CD4-positive, alpha-beta T cell treated with Interleukin-2 at 100 ng/mL for 4 hours (primary cell): ENCODE measurements around the gene BMX.

Experiments
- DNase-seq: peaks from one replicate; pipeline ENCODE4 v3.0.0-alpha.2; 2020; ENCODE audit warnings: low spot score

BMX gene

DNA sequence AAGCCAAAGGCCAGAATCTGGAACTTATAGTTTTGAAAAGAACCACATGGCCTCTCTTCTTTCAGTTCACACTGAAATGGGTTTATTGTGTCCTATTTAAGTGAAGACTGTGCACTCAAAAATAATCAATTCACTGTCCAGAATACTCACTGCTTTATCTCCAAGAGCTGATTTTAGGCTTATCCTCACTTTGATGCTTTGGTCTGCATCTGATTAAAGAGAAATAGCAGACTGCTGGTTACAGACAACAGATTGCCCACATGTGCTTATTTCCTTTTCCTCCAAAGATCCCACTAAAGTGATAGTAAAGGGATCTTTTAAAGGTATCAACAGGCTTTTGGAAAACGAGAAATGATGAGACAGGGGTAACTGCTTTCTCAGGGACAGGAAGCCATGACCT is 69.5 kb downstream of the BMX start:
- no peak for DNase-seq

DNA sequence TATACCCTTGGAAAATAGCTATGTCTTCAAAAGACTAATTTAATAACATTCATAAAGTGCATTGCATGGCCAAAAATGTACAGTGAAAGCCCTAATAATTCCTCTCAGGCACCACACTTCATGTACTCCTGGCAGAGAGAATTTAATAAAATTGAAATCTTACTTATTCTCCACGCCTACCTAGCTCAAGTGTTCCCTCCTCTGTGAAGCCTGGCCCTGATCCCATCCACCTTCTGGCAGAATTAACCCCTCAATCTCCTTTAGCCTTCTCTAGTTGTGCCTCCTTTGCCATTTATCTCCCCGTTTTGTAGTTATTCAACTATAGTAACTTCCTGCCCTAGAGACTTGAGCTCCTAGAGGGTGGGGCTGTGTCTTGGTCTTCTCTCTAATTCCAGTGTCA is 73.4 kb downstream of the BMX start:
- no peak for DNase-seq

DNA sequence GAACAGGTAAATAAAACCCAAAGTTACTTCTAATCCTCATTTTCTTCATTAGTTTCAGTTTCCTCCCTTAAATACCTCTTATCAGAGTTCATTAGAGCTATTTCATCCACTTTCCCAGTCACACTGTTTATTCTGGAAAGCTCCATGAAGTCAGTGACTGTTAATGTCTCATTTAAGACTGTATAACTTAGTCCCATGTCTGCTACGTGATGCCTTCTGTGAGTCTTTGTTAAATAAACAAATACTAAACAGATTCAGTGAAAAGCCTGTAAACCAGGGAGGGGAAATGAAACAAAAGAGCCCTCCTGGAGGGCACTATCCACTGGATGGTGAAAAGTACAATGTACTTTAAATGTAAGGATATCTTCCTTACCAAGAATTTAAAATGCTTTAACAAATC is 75.4 kb downstream of the BMX start:
- DNase-seq = no peak

DNA sequence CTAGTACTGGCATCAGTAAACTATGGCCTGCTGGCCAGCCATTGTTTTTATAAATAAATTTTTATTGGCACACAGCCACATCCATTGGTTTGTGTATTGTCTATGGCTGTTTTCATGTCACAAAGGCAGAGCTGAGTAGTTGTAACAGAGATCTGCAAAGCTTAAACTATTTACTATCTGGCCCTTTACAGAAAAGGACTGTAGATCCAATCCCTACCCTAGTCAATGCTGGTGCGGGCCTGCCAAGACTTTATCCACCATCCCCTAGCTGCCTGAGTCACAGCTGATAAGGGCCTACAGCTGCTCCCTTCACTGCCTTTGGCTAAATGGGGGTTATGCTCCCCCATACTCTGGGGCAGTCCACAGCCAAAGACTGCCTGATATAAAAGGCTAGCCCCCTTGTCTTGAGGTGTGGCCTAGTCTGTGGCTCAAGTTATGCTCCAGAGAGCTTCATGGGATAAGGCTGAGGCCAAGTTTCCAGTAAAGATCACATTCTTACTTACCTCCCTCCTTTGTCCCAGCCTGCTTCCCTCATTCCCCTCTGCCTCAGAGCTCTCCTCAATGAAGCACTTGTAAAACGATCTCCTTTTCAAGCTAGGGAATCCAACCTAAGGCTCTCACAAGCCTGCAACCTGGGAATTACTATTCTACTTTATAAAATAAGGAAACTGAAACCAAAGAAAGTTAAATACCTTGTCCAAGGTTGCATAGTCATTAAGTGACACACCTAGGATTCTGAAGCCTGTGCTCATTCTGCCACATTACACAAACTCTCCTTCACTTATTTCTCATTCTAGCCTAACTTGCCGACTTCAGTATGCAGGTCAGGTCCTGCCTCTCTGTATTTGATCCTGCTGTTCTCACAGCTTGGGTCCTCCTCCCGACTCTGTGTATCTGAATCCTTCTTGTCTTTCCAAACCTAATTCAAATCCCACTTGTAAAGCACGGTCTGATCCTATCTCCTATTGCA is 79.5 kb downstream of the BMX start:
- DNase-seq = no peak

DNA sequence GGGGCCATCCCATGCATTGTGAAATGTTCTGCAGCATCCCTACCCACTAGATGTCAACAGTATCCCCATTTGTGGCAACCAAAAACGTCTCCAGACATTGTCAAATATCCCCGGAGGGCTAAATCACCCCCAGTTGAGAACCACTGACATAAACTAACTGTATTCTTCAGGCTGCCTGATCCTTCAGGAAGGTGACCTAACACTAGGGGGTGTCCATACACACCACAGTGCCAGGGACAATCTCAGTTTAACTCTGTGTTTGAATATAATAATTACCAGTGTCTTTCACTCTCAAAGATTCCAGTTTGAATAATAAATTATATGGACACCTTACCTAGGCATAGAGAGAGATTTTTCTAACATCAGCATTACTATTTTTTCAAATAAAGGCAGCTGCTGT is 93.8 kb downstream of the BMX start:
- DNase-seq = no peak

DNA sequence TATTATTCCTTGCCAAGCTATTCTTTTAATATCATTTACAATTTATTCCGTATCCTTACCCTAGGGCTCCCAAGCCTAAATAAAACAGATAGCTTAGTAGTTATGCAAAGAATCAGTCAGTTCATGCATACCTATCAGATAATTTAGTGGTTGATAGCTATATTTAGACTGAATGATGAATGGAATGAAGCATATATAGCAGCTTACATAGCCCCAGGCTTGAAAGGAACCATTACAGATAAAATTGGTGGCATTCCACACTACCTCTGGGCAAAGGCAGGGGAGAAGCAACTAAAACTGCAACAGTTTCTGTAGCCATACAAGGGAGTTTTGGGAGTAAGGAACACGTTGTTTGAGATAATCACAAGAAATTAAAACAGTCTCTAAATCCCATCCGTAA is 97.4 kb downstream of the BMX start:
- DNase-seq = no peak

DNA sequence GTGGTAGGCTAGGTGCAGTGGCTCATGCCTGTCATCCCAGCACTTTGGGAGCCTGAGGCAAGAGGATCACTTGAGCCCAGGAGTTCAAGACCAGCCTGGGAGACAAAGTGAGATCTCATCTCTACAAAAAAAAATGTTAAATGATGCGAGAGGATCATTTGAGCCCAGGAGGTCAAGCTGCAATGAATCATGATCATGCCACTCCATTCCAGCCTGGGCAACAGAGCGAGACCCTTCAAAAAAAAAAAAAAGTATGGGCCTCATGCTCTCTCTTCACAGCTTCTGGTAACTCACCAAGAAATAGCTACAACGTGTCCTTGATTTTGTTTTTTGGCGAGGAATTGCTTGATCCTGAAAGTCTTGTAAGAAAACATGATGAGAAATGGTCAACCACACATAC is 98.9 kb downstream of the BMX start:
- DNase-seq = no peak

DNA sequence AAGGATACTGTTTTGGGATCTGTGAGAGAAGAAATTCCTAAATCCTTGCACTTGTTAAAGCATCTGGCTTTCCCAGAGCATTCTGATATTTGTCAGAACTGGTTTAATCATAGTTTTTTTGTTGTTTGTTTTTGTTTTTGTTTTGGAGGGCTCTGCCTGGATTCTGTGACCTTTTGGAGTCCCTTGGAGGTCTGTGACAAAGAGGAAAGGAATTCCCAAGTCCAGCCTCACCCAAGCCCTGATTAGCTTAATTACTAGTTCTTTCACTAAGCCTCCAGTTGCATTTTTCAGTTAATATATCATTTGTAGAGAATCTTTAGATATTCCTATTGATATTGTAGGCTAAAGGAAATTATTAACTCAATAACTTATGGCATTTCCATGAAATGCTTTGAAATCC is 99.4 kb downstream of the BMX start:
- no peak for DNase-seq

DNA sequence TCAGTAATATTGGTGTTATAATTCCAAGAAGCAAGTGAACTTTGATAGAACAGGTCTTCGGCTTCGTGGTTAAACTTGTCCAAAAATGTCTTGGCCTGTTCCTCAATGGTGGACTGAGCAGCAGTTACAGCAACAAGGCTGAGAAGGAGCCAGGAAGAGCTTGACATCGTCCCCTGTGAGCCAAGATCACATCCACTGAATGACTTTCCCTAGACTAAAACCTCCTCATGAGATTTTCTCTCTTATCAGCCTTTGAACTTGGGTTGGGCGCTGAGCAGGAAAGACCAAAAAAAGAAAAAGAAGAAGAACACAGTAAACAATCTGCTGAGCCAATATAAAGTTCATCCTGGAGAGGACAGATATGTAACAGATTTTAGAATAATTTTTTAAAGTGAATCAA is 100.1 kb downstream of the BMX start, which contains the start of gene ACE2:
TSS of gene ACE2 (minus strand) at position 216 of the 400 bp plus-strand sequence. CDS start at position 167, 49 bp downstream.
- DNase-seq = no peak

DNA sequence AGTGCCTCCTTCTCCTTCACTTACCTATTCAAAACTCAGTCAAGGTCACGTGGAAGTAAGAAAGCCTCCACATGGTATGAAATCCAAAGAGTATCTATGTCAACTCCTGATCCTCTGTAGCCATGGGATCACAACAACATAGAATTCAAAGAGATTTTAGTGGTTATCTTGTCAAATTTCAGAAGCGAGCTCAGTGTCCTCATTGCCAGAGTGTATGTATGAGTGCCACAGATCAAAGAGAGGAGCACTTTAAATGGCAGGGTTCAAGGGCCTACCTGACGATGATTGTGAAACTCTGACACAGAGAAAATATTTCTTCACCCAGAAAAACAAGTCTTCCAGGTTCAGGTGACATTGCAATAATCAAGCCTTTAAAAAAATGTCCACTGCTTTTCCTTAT is 101.3 kb downstream of the BMX start:
- DNase-seq = no peak

DNA sequence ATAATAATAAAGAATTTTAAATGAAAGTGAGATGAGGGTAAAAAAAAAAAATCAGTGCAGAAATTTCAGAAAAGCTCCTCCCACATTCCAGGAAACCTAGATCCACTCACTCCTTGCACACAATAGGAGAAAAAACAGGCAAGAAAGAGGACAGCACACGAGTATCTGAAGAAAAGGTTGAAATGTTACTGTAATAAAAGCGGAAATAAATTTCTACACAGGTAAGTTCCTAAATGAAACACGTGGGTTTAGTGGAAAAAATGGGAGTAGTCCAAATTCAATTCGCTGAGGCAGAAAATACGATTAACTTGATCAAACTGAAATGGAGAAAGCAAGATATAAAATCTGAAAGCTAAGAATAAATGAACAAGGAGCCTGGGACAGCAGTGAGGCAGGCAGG is 102.2 kb downstream of the BMX start:
- no peak for DNase-seq

DNA sequence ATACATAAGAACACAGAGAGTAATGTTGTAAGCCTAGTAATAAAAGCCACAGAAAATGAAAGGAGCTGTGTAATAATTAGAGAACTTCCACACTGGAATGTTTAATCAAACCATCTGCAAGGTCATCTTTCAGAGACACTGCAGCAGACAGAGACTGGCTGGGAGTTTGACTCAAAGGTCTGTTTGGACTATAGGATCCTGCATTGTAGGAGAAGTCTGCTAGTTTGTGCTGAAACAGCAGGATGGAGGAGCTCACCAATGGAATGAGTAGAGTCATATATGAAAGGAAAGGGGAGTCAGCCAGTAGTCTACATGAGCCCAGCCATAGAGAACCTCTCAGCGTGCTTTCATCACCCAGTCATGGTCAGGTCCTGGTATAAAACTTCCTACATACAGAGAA is 104.6 kb downstream of the BMX start:
- no peak for DNase-seq
